ENCODE data around the gene MLF2.

The MLF2 gene

DNA sequence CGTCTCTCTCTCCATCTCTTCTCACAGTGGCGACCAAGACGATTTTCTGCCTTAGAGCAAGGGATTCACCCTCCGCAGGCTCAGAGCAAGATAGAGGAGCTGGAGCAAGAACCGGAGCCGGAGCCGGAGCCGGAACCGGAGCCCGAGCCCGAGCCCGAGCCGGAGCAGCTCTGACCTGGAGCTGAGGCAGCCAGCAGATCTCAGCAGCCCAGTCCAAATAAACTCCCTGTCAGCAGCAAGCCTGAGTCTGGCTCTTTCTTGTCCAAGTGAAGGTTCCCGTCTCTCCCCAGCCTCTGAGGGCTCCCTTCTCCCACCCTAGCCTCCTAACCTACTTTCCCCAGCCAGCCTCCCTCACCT, 25.3 kb upstream of the MLF2 start:
- DNase-seq (ENCODE audit: low read depth in 3 of 3), result no peak

DNA sequence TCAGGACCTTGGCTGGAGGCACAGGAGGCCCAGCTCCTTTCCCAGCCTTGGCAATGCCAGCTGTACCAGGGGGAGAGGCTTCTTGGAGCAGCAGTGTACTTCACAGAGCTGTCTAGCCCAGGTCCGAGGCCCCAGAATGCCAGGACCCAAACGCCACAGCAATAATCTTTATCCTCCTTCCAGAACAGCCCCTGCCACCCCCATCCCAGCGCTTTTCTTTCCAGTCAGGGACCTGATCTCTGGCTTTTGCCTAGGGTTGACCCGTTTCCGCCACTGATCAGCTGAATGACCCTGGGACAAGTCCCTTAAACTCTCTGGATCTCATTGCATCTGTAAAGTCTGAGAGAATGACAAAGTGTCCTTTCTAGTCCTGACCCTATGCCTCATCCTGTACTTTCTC, 24.4 kb upstream of the MLF2 start:
- no peak for DNase-seq (ENCODE audit: low read depth in 3 of 3)

DNA sequence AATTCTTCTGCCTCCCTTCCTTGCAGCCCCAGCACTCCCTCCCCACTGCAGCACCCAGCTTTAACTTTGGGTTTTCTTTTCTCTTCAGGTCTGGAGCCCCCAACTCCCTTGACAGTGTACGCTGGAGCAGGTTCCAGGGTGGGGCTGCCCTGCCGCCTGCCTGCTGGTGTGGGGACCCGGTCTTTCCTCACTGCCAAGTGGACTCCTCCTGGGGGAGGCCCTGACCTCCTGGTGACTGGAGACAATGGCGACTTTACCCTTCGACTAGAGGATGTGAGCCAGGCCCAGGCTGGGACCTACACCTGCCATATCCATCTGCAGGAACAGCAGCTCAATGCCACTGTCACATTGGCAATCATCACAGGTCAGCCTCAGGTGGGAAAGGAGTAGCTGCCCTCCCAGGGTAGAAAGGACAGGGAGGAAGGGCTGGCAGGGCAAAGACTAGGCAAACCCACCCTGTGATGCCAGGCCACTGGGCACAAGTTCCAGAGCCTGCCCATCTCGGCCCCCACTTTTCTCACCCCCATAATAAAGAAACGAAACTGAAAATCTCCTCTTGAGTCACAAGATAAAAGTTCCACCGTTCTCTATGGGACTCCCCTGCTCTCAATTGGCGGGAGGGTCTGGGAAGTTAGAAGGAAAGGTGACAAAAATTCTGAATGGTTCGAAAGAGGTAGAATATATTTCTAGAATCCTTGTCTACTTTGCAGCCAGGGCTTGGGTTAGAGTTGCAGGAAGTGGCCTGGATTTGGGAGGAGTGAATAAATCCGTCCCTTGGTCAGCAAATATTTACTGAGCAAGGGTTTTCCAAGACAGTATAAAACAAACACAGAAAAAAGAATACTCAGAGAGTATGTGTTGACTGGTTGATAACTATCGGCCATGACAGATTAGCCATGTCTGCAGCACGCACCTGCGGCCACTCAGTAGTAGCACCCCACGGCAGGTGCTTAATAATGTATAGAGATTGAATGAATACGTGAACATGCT, 22.5 kb upstream of the MLF2 start:
- DNase-seq (ENCODE audit: low read depth in 3 of 3), result no peak

DNA sequence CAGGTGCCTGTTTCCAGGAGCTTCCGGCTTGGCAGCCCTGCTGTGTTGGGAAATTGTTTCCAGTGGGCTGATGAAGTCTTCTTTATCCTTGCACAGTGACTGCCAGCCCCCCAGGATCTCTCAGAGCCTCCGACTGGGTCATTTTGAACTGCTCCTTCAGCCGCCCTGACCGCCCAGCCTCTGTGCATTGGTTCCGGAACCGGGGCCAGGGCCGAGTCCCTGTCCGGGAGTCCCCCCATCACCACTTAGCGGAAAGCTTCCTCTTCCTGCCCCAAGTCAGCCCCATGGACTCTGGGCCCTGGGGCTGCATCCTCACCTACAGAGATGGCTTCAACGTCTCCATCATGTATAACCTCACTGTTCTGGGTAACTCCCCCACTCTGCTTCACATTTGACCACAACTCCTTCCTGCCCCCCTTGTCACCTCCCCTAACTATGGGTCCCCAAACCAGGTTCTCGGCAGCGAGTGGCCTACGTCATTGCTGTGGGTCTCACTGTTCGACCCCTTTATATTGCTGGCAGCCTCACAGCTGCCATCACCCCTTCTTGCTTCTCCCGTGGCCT, 21.6 kb upstream of the MLF2 start:
- no peak for DNase-seq (ENCODE audit: low read depth in 3 of 3)

DNA sequence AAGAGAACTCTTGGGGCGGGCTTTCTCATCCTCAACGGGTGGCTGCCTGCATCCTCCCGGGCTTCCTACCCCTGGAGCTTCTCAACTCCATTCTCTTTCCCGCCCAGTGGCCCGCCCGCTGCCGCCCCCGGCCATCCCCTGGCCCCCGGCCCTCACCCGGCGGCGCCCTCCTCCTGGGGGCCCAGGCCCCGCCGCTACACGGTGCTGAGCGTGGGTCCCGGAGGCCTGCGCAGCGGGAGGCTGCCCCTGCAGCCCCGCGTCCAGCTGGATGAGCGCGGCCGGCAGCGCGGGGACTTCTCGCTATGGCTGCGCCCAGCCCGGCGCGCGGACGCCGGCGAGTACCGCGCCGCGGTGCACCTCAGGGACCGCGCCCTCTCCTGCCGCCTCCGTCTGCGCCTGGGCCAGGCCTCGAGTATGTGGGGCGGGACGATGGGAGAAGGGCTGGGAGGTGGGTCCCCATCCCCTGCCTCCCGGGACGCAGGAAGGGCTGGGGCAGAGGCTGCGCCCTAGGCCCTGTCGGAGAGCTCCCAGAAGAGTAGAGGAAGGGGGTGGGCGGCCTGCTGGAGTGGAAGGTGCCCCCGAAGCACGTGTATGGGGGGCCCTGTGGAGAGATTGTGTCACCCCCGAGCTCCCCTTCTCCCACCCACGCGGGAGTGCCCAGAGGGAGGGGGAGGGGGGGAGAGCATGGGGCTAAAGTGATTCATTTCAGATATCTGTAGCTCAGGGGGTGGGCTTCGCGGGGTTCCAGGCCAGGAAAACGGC, 20.8 kb upstream of the MLF2 start:
- DNase-seq (ENCODE audit: low read depth in 3 of 3), result no peak

DNA sequence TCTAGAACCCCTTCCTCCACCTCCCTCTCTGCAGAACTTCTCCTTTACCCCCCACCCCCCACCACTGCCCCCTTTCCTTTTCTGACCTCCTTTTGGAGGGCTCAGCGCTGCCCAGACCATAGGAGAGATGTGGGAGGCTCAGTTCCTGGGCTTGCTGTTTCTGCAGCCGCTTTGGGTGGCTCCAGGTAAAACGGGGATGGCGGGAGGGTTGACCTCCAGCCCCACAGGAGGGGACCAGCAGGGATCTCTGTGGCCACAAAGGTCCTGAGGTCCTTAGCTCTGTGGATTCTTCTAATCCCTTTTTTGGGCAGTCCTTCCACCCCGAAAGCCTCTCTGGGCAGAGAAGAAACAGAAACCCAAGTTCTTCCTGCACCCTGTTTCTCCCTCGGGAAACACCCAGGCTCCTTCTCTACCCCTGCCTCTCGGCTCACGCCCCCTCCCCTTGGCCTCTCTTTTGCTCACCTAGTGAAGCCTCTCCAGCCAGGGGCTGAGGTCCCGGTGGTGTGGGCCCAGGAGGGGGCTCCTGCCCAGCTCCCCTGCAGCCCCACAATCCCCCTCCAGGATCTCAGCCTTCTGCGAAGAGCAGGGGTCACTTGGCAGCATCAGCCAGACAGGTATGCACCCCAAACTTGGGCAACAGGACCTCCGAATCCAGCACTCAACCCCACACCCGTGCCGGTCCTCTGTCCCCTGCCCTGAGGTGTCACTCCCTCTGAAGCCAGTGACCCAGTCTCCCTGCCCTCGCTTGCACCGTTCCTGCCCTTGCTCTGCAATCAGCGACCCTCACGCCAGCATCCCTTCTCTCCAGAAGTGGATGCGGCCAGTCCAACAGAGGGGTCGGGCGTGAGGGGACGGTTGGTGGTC, 20.0 kb upstream of the MLF2 start:
- no peak for DNase-seq (ENCODE audit: low read depth in 3 of 3)

DNA sequence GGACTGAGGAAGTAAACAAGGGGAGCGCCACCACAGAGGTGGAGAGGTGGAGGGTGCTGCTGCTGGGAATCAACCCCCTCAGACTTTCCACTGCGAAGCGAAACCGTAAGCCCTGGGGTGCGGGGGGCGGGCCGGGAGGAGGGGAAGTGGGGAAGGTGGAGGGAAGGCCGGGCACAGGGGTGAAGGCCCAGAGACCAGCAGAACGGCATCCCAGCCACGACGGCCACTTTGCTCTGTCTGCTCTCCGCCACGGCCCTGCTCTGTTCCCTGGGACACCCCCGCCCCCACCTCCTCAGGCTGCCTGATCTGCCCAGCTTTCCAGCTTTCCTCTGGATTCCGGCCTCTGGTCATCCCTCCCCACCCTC, 19.4 kb upstream of the MLF2 start, which contains the start of gene LAG3:
LAG3 (plus strand) TSS at position 190 of the 365 bp plus-strand sequence. CDS start 333 bp downstream, outside the sequence.
- DNase-seq (ENCODE audit: low read depth in 3 of 3), result peak in 2 of 3 donors; percentile 49 to 57

DNA sequence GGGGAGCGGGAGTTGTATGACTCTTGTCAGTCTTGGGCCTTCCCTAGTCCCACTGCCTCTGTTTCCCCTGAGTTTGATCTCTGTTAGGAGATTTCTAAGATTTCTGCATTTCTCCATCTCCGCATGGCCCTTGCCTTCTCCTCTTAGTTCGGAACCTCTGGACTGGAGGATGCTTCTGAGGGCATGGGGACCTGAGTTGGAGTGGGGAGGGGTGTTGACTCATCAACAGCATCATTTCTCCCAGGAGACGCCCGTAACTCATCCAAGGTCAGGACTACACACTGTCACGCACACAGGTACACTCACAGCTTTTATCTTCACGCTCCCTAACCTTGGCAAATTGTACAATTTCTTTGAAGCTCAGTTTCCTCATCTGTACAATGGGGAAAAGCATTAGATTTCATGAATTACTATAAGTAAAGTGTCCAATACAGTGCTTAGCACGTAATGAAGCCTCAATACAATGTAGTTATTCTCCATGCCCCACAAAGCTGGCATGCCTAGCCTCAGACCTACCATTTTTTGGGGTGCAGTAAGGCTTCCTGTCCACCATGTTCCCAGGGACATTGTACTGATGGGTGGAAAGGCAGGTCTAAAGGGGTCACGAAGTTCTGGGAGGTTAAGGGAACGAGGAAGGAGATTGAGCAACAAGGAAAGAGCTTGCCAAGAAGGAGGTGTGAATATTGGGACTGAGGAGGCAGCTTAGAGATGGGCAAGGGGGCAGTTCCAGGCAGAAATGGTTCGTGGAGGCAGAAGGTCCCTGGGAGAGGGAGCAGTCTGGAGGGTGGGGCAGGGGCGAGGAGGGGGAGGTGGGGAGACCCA, 18.8 kb upstream of the MLF2 start:
- no peak for DNase-seq (ENCODE audit: low read depth in 3 of 3)

DNA sequence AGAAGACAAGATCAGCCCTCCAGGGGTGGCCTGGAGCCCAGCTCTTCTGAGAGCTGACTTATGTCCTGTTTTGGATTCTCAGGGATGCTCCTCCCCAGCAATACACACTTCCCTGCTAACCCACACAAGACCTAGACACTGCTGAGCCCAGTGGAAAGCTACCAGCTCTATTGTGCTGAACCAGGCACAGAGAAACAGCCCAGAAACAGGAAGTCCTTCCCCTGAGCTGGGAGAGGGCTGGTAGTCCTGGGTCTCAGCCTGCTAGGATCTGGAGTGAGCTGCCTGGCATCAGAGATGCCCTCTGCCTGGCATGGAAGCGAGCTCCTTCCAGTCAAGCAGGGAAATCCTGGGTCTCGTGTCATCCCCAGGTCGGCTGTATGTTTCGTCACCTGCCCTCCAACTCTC, 18.2 kb upstream of the MLF2 start:
- no peak for DNase-seq (ENCODE audit: low read depth in 3 of 3)

DNA sequence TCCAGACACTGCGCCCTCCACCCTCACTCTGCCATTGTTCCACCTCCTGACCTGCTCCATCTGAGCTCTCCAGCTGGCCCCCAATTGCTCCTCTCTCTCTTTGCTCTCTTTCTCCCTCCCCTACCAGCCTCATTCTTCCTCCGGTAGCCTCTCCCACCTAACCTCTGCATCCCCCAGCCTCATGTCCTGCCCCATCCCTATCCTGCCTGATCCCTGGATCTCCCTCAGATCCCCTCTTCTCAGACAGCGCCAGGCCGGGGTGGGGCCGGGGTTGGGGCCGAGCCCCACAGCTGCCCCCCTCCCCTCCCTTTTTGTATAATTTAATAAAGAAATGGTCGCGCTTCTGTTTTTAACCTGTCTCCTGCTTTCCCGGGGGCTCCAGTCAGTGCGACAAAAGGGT, 17.7 kb upstream of the MLF2 start:
- no peak for DNase-seq (ENCODE audit: low read depth in 3 of 3)

DNA sequence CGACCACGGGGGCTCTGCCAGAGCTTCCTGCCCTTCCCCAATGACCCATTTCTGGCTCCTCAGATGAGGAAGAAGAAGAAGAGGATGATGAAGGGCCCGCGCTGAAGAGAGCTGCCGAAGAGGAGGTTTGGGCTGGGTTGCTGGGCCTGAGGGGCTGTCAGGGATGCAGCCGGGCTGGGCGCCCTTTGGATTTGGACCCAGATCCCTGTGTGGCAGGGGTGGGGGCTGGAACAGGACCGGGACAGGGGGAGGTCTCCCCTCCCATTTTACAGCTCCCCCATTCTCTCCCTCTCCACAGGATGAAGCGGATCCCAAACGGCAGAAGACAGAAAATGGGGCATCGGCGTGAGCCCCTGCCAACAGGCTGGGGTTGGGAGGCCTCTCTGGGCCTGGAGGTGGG, 17.2 kb upstream of the MLF2 start:
- DNase-seq (ENCODE audit: low read depth in 3 of 3), result no peak

DNA sequence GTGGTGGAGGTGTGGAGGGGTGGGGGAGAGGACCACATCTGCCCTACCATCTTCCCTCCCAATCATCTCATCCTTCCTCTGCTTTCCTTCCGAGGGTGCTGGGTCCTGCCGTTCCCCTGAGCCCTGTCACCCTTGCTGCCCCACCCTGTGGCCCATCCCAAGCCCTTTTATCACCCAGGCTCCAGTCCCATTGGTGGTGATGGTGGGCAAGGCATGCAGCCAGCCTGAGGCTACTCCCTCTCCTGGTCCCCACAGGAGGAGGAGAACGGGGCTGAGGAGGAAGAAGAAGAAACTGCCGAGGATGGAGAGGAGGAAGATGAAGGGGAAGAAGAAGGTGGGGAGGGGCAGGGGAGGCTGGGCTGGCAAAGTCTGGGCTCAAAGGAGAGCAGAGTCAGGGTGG, 16.7 kb upstream of the MLF2 start:
- DNase-seq (ENCODE audit: low read depth in 3 of 3), result no peak

DNA sequence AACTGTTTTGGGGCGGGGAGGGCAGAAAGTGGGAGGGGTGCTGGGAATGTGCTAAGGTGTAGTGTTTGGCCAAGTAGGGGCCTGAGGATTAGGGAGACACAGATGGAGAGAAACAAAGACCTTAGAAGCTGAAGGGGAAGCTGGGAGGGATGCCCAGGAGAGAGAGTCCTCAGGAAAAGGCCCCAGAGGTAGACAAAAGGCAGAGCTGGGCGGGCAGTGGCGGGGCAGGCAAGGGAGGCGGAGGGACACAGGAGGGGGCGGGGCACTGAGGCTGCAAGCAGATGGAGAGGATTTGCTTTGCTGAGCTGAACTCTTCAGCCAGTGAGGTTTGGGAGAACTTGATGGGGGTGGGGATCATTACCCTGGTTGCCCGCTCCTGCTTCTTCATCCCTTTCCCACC, 16.0 kb upstream of the MLF2 start:
- no peak for DNase-seq (ENCODE audit: low read depth in 3 of 3)

DNA sequence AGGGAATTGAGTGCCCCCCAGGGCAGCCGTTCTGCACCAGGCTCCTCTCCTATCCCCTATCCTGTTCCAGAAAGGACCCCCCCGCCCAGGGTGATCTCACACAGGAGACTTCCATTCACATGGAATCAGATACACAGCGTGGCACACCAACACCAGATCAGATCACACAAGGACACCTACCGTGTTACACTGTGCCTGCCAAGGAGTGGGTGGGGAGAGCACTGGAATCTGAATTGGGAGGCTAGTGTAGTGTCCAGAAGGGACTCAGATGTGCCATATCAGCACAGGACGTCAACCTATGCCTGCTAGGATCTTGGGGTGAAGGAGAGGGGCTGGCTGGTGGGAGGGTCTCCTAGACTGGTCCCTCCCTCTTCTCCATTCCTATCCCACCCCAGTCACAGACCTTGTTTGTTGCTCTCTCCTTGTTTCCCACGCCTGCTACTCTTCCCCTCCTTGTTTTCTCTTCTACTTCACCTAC, 15.5 kb upstream of the MLF2 start:
- no peak for DNase-seq (ENCODE audit: low read depth in 3 of 3)

DNA sequence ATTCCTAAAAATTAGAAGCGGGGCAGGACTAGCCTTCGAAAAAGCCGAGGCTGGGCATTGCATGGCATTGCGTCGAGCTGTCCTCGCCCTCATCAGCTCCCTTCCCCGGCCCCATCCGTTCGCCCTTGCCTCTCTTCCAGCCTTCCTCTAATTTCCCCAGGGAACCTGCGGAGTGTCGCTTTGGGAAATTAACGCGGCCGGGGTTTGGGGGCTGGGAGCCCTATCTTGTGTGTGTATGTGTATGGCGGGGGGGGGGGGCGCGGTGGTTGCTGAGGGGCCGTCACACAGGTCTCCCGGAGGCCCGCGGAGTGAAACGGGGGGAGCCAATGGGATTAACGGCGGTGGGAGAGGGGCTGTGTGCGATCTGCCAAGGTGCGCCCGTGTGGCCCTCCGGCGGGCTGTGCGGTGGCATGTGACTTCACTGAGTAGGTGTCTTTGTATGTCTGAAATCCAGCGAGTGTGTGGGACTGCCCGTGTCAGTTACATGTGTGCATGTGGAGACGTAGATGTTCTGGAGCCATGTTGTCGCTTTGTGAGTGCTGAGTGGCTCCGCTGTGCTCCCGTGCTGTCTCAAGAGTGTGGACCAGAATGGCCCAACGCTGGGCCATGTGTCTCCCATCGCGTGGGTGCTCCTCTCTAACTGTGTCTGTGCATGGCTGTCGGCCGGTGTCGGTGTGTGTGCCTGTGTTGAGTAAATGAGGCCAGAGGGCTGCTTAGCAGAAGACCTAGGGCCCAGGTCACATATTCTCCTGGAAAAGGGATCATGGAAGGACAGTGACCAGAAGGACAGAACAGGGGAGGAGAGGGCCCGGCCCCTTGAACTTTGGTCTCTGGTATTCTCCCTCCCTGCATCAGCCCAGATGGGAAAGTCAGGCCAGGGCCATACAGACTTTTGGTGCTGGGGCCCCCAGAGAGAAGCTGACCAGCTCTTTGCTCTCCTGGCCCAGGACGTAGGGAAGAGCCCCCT, 14.7 kb upstream of the MLF2 start:
- no peak for DNase-seq (ENCODE audit: low read depth in 3 of 3)

DNA sequence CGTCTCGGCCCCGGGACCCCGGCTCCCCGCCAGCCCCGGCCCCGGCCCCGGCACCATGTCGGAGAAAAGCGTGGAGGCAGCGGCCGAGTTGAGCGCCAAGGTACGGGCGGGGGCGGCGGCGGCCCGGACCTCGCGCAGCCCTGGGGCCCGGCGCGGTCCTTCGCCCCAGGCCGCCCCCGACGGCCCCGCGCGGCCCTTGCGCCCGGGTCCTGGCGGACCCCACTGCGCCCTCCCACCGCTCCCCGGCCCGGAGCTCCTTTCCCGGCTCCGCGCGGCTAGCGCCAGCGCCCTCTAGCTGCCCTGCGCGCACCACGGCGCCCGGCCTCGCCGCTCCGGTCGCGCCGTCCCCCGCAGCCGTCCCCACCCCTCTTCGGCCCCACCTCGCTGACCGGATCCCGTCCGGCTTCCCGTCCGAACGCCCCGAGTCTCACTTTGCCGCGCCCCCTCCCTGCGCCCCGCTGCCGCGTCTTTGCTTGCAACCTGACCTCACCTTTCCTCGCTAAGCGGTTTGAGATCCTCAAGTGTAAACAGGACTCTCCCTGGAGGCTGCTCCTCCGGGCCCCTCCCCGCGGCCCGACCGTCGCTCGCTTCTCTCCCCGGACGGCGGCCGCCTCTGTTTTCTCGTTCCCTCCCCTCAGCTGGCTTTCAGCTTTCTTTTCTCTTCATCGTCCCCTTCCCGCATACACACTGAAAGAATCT, 13.9 kb upstream of the MLF2 start:
- no peak for DNase-seq (ENCODE audit: low read depth in 3 of 3)

DNA sequence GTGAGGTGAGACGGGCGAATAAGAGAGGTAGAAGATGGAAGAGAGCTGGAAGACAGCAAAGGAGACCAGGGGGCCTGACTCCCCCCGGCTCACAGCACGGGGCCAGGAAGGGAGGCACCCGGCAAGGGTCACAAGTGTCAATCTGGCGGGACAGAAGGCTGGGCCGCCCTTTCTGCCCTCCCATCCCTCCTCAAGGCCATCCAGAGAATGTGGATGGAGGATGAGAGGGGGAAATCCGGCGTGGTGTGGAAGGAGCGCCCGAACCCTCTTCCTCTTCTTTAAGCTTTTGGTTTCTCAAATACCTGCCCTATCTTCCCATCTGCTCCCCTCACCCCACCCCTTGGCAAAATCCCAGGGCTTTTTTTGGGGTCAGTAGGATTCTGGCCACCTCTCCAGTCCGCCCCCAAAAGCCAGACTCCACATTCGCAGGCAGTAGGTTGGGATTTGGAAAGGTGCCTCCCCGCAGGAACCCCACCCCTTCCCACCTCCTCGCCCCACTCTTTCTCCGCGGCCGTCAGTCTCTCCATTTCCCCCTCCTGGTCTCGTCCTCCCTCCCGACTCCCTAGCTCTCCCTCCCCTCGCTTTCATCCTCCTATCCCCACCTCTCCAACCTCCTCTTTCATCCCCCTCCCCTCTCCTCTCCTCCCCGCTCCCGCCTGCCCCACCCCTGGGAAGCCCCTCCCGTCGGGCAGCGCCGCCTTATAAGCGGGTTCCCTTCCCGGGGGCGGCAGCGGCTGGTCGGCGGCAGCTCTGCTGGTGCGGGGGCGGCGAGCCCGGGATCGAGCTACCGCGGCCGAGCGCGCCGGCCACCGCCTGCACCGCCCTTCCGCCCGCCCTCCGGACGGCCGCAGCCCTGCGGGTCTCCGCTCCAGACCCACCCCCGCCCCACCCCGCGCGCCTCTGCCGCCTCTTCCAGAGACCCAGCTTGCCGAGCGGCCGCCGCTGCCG, 13.0 kb upstream of the MLF2 start, which contains the start of gene PTMS:
PTMS (plus strand) TSS at position 730 of the 948 bp plus-strand sequence. CDS start 343 bp downstream, outside the sequence.
- no peak for DNase-seq (ENCODE audit: low read depth in 3 of 3)
